Esophagus muscularis mucosa (tissue), 4 donors: ENCODE measurements around the gene COPS6.

ENCODE experiments used
- CTCF ChIP-seq, 3 experiments: fragments of 200-600 bp in 2 of 3; fragments of 450-650 bp in 1 of 3; sonication (generic) in 2 of 3; IDR thresholded peaks; one replicate each; pipeline ENCODE4 v1.5.1; 2017 to 2019; ENCODE audit warnings: antibody characterized with exemption in 3 of 3, mild to moderate bottlenecking in 2 of 3, moderate library complexity in 1 of 3
- EP300 ChIP-seq: sonication (generic); formaldehyde crosslinking; IDR thresholded peaks from one replicate; pipeline ENCODE4 v1.6.1; 2017; ENCODE audit warnings: antibody characterized with exemption
- POLR2A ChIP-seq: fragments of 450-650 bp; IDR thresholded peaks from one replicate; pipeline ENCODE4 v1.6.1; 2017; ENCODE audit warnings: antibody characterized with exemption, moderate library complexity, mild to moderate bottlenecking, low read depth
- POLR2AphosphoS5 ChIP-seq, 2 donors: sonication (generic); formaldehyde crosslinking; IDR thresholded peaks; one replicate each; pipeline ENCODE4 v1.6.1; 2017; ENCODE audit warnings: antibody characterized with exemption in 2 of 2

- no peak for TF ChIP-seq POLR2AphosphoS5 (IDR thresholded peaks at IDR 0.05)
- no peak for TF ChIP-seq CTCF (IDR thresholded peaks at IDR 0.05)
- TF ChIP-seq POLR2A, result no peak
- TF ChIP-seq EP300, result no peak
These were observed 10.1 kb downstream of the COPS6 start for GRCh38 chr7:100098913-100099312.
